Motor neuron (in vitro differentiated cells): ENCODE results near the gene MRTFA. TPM values are rescaled to one million over a fixed set of nuclear protein-coding genes. Genes with fewer than 3 reads are reported as not detected.

Experiments used
- ATAC-seq, 8 experiments: fragments of 200-7000 bp; cut with Tn5 transposase; replicated peaks in 6 of 8; 2 replicates each; pipeline ENCODE4 v1.8.0; 2021; ENCODE audit warnings: mild to moderate bottlenecking in 8 of 8, moderate library complexity in 8 of 8
- H3K27ac ChIP-seq, 2 donors: fragments of 250-450 bp; sonication (Bioruptor Pico); 2 replicates each; pipeline ENCODE4 v1.9.0; 2021; ENCODE audit warnings: antibody characterized with exemption in 2 of 2, mild to moderate bottlenecking in 2 of 2, moderate library complexity in 1 of 2
- H3K4me1 ChIP-seq, 2 donors: fragments of 250-450 bp; sonication (Bioruptor Pico); replicated peaks in 1 of 2; 2 replicates each; pipeline ENCODE4 v1.6.1; 2021; ENCODE audit warnings: antibody characterized with exemption in 2 of 2, mild to moderate bottlenecking in 2 of 2, moderate library complexity in 1 of 2
- H3K4me3 ChIP-seq, 5 donors: fragments of 250-450 bp; sonication (Bioruptor Pico); 2 replicates each; pipeline ENCODE4 v1.9.0; 2021; ENCODE audit warnings: antibody characterized with exemption in 5 of 5, mild to moderate bottlenecking in 5 of 5, moderate library complexity in 4 of 5
- WGBS, 10 experiments: fragments of 450-650 bp; shearing (Covaris generic); methylation state at CpG; one replicate each; pipeline ENCODE4 v1.0.0; 2022; 5-methylcytosine and 5-hydroxymethylcytosine counted together
- in situ Hi-C, 9 experiments: fragments of 400-800 bp; cut with MboI; loops; one replicate each; pipeline ENCODE4 v1.15.0; 2021; ENCODE audit warnings: low sequenced_read_pairs in 9 of 9, low pct_unique_long_range_greater_than_20kb in 2 of 9; ENCODE audit not compliant: unreplicated experiment in 9 of 9
- total RNA-seq, 8 experiments: library from RNA; unstranded; fragments of 300-600 nt; gene quantifications; 2 replicates each; pipeline versions ENCODE4 v1.2.3 to v1.2.4, GENCODE V29; 2022

Gene MRTFA
- total RNA-seq, 8 experiments from 2014 or later, result 13.1 to 33.2 (median 21.7) TPM

DNA sequence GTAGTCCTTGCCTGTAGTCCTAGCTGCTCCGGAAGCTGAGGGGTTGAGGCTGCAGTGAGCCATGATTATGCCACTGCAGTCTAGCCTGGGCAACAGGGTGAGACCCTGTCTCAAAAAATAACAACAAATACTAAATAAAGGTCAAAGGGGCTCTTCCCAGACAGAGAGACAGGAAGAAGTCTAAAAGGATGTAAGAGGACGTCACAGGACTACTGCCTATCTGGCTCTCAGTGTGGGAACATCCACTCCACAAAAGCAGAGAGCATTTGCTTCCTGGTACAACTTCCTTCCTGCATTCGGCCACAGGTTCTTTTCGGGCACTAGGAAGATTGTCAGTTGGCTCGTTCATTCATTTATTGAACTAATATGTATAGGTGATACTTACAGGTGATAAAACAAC lies 155.5 kb downstream of the MRTFA start:
- no peak for ATAC-seq
- Histone ChIP-seq H3K4me1 (no peaks in the 10 kb centered on the region), H3K4me3 (no peak overlapping the region), H3K27ac (no peak overlapping the region)
- in situ Hi-C loops, result no loop called here
- WGBS, 10 experiments, result 93 to 100% (median 96%) methylated on average over 1 to 5 of the region's 5 CpGs; no CpG with 5 or more reads in 3 of the 10 experiments

DNA sequence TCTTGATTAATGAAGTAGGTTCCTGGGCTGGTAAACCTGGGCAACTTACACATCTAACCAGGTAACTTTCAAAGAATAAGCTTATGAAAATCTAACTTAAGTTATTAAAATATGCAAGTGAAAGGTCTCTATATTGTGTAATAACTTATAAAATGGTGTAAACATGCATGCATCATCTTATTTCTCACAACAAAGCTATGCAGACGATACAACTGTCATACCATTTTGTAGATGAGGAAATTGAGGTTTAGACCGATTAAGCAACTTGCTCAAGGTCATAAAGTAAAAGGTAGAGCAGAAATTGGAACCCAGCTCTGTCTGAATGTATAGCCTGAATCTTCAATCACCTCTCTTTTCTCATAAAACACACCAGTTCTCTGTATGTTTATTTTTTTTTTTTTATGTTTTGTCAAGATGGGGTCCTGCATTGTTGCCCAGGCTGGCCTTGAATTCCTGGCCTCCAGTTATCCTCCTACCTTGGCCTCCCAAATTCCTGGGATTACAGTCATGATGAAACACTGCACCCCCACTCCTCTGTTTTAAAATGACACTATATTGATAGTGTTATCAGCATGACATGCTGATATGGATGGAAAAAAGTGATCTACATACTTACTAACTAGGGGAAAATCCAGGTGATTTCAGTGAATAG lies 156.5 kb downstream of the MRTFA start:
- no peaks in the 10 kb centered on the region for H3K4me1 ChIP-seq
- H3K27ac ChIP-seq, result no peak overlapping the region
- ATAC-seq, result no peak
- WGBS, 10 experiments, result 57 to 100% (median 95%) methylated on average over 1 to 2 of the region's 2 CpGs
- in situ Hi-C loops, result no loop called here
- H3K4me3 ChIP-seq, result no peak overlapping the region

DNA sequence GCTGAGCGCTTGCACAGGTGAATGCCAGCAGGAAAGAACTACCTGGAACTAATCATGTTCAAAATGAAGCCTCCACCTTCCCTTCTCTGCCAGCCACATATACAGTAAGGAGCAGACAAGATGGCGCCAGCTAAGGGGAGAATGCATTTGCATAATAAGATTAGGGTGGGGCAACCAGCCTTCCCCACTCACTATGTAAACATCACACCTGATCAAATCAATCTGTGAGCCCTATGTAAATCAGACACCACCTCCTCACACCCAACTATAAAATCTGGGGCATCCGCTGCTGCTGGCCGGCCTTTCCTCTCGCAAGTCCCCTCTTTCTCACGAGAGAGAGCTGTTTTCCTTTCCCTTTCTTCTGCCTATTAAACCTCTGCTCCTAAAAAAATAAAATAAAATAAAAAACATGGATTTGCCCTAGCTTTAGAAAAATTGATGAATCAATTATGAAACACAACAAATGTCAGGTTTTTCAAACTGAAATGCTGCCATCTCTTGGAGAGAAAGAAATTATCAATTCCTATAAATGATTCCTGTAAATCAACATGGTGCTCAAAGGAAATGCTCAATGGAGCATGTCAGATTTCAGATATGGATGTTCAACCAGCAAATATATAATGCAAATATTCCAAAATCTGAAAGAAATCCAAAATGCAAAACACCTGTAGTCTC lies 157.3 kb downstream of the MRTFA start:
- 93 to 100% (median 95%) methylated on average over 1 to 6 of the region's 6 CpGs; no CpG with 5 or more reads in 1 of the 10 experiments for WGBS, 10 experiments
- ATAC-seq, result no peak
- H3K4me3 ChIP-seq, result no peak overlapping the region

DNA sequence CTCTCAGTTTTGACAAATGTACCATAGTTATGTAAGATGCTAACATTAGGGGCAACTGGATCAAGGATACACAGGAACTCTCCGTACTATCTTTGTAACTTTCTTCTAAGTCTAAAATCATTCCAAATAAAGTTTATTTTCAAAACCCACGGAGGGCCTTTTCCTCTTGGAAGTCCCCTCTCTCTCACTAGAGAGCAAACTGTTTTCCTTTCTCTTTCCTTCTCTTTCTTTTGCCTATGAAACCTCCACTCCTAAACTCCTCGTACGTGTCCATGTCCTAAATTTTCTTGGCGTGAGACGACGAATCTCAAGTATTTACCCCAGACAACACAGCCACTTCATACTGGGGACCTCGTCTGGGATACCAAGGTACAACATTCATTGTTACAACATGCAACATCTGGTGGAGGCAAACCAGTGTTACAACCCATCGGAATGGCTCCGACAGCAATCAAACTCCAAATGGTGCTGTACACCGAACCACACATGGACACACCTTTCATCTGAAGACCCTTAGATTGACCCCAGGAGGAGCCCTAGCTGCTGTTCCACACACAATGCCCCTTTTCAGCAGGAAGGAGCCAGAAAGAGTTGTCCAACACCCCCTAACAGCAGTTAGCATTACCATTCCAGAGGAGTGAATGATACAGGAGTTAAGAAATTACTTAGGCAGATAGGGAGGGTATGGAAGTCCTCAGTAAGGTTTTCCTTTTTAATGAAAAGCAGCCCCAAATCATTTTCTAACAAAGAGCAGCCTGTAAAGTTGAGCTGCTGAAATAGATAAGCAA lies 158.0 kb downstream of the MRTFA start:
- Histone ChIP-seq H3K27ac (no peak overlapping the region), H3K4me1 (no peaks in the 10 kb centered on the region), H3K4me3 (no peak overlapping the region)
- in situ Hi-C loops, result no loop called here
- ATAC-seq, result no peak
- WGBS, 10 experiments, result 75 to 98% (median 91%) methylated on average over 1 to 11 of the region's 11 CpGs; no CpG with 5 or more reads in 1 of the 10 experiments

More for the DNA sequence above, 157.3 kb downstream of the MRTFA start:
- Histone ChIP-seq H3K27ac (no peak overlapping the region), H3K4me1 (no peaks in the 10 kb centered on the region)
- in situ Hi-C loops, result no loop called here

DNA sequence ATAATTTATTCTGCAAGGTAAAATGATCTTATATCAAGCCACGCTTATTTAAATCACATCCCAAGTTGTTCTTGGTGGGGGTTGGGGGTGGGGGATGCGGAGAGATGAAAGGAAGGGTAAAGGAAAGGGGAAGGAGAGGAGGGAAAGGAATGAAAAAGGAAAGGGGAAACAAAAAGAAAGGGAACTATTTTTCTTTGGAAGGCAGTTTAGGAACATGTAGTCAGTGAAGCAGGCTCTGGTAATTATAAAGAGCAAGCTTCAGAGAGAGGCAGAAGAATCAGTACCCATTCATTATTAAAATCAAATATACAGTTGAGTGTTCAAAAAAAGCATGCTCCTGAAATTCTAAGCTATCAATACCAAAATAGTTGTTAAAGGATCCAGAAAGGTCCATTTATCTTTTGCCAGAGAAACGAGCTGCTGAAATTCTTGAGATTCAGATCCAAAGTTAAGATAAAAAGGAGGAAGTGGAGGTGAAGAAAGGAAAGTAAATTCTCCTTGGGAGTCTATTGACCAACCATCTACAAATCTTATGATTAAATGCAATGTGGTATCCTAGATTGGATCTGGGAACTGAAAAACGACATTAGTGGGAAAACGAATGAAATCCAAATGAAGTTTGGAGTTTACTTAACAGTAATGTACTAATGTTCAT lies 158.7 kb downstream of the MRTFA start:
- ATAC-seq, result no peak
- in situ Hi-C loops, result no loop called here
- Histone ChIP-seq H3K4me1 (no peaks in the 10 kb centered on the region), H3K27ac (no peak overlapping the region), H3K4me3 (no peak overlapping the region)
- 41 to 84% (median 71%) methylated on average over 1 to 5 of the region's 5 CpGs; no CpG with 5 or more reads in 1 of the 10 experiments for WGBS, 10 experiments

DNA sequence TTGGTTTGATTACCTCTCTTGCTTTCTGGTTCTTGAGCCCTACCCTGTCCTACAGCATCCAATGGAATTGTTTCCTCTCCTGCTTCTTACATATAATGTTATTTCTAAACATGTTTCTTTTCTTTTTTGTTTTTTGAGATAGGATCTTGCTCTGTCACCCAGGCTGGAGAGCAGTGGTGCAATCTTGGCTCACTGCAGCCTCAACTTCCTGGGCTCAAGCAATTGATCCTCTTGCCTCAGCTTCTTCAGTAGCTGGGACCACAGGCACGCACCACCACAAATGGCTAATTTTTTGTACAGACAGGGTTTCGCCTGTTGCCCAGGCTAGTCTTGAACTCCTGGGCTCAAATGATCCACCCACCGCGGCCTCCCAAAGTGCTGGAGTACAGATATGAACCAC lies 160.2 kb downstream of the MRTFA start:
- no peak overlapping the region for H3K4me3 ChIP-seq
- 67 to 100% (median 100%) methylated on average over 2 to 4 of the region's 4 CpGs; no CpG with 5 or more reads in 1 of the 10 experiments for WGBS, 10 experiments
- in situ Hi-C loops, result no loop called here
- ATAC-seq, result no peak
- no peaks in the 10 kb centered on the region for H3K4me1 ChIP-seq
- no peak overlapping the region for H3K27ac ChIP-seq

DNA sequence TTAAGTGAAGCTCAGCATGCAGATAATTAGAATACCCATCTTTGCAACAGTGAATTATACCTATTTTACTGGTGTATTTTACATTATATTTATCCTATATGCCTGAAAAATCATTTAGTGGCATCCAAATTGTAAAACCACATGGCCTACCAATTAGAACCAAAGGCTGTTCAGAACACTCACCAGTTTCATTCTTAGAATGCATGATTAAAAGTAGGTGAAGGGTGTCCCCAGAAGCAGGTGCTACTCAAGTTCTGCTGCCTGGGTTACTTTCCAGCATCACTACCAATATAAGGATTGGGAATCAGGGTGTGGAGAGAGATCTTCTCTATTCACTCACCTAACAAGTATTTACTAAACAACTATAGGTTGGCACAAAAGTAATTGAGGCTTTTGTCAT lies 162.8 kb downstream of the MRTFA start:
- H3K4me1 ChIP-seq, result no peaks in the 10 kb centered on the region
- H3K27ac ChIP-seq, result no peak overlapping the region
- ATAC-seq, result no peak
- H3K4me3 ChIP-seq, result no peak overlapping the region
- in situ Hi-C loops, result no loop called here

DNA sequence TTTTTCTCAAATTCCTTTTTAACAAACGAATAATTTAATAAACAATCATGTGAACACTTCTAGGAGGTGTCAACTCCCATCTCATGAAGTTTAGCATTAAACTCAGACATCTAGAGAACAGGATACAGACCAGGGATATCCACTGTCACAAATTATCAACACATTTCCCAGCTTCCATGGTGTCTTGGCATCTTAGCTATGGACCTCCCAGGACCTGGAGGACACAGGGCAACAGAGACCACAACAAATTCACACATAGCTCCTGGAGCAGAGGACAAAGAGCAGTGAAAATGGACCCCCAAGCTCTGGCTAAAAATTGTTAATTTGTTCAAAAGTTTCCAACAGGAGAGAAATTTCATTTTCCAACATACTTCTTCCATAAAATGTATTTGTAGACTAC lies 163.9 kb downstream of the MRTFA start:
- in situ Hi-C loops, result no loop called here
- no peaks in the 10 kb centered on the region for H3K4me1 ChIP-seq
- no peak overlapping the region for H3K27ac ChIP-seq
- no peak for ATAC-seq
- H3K4me3 ChIP-seq, result no peak overlapping the region
- 17 to 100% (median 88%) methylated on average over 1 of the region's 1 CpG; no CpG with 5 or more reads in 1 of the 10 experiments for WGBS, 10 experiments

DNA sequence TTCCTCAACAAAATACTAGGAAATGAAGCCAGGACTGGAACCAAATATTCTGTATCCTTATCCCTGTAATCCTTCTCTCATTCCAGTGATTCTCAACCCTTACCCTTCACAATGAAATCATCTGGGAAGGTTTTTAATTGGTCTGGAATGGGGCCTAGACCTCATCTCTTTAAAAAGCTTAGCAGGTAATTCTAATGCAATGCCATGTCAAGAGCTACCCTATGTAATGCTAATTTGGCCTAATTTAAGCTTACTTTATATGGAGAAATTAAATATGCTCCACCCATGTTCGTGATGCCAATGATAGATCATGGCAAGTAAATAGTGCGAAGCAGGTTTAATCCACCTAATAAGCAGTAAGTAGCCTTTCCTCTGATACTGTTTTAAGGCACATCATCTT lies 164.5 kb downstream of the MRTFA start:
- ATAC-seq, result no peak
- 43 to 100% (median 73%) methylated on average over 1 to 2 of the region's 2 CpGs for WGBS, 10 experiments
- Histone ChIP-seq H3K4me1 (no peaks in the 10 kb centered on the region), H3K27ac (no peak overlapping the region), H3K4me3 (no peak overlapping the region)
- in situ Hi-C loops, result no loop called here

DNA sequence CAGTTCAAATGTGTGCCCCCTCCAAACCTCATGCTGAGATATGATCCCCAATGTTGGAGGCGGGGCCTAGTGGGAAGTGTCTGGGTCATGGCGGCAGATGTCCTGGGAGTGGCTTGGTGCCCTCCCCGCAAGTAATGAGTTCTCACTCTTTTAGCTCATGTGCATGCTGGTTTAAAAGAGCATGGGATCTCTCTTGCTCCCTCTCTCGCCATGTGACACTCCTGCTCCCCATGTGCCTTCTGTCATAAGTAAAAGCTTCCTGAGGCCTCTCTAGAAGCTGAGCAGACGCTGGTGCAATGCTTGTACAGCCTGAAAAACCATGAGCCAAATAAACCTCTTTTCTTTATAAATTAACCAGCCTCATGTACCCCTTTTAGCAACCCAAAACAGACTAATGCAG lies 167.3 kb downstream of the MRTFA start:
- Histone ChIP-seq H3K27ac (no peak overlapping the region), H3K4me1 (no peaks in the 10 kb centered on the region), H3K4me3 (no peak overlapping the region)
- in situ Hi-C loops, result no loop called here
- WGBS, 10 experiments, result 68 to 100% (median 86%) methylated on average over 1 to 4 of the region's 5 CpGs; no CpG with 5 or more reads in 3 of the 10 experiments
- ATAC-seq, result no peak

DNA sequence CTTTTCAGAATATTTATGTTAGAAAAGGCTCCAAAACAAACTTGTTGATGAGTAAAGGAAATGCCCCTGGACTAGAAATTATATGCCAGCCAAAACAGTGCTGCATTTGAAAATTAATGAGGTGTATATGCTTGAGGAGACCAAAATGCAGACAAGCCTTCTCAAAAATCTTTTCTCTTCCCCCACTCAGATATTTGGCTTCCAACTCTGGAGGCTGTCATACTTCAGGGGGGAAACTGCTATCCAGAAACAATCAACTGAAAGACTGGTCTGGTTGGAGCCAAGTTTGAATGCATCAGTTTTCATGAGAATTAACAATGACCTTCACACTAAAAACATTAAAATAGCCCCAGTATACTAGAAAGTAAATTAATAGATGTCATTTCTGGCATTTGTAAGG lies 167.9 kb downstream of the MRTFA start:
- Histone ChIP-seq H3K4me3 (no peak overlapping the region), H3K27ac (no peak overlapping the region), H3K4me1 (no peaks in the 10 kb centered on the region)
- no peak for ATAC-seq
- in situ Hi-C loops, result no loop called here

DNA sequence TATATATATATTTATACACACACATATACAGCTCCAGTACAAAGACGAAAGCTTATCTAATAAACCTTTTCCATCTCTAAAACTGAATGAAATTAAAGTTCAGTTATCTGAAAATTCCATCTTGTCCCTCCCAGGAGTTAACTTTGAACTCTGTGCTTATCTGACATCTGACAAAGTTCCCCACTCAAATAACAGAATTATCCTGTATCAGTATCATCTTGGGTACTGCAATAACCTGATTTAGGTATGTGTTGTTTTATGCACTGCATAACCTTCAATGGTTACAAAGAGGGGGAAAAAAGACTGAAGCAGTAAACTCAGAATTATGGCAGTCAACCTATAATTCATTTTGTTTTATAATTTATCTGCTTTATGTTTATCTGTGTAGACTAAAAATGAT lies 169.5 kb downstream of the MRTFA start:
- no peaks in the 10 kb centered on the region for H3K4me1 ChIP-seq
- no peak overlapping the region for H3K27ac ChIP-seq
- H3K4me3 ChIP-seq, result no peak overlapping the region
- 50 to 100% (median 90%) methylated on average over 1 of the region's 1 CpG; no CpG with 5 or more reads in 4 of the 10 experiments for WGBS, 10 experiments
- no peak for ATAC-seq
- in situ Hi-C loops, result no loop called here

DNA sequence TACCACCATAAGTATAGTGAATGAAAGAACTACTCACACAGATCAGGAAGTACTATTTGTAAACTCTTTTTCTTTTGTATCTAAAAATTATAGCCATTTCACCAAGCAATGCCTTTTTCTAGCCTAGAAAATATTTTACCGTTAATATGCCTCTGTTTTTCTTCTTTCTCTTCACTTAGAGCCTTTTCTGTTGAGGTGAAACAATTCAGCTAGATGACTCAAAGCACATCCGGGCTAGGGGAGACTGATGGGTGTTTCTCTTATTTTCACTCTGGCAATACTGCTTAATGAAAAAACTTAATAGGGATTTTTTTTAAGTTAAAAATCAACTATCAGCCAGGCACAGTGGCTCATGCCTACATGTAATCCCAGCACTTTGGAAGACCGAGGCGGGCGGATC lies 172.8 kb downstream of the MRTFA start:
- ATAC-seq, result no peak
- H3K4me3 ChIP-seq, result no peak overlapping the region
- 84 to 100% (median 98%) methylated on average over 1 to 5 of the region's 5 CpGs; no CpG with 5 or more reads in 1 of the 10 experiments for WGBS, 10 experiments
- no peaks in the 10 kb centered on the region for H3K4me1 ChIP-seq
- in situ Hi-C loops, result no loop called here
- H3K27ac ChIP-seq, result no peak overlapping the region
